MCF 10A (cell line): ENCODE measurements around the gene STRBP. TPM values are rescaled to one million over a fixed set of nuclear protein-coding genes. Genes with fewer than 3 reads are reported as not detected.

Source experiments
- BruUV-seq: library from RNA; stranded (reverse); fragments of 400-500 nt; replicated peaks from 2 replicates; lab custom pipeline; 2021; lab: Mats Ljungman, UMichigan
- CTCF ChIA-PET: fragments of 300-600 bp; sonication (Branson Sonifier 250); formaldehyde crosslinking; extraction: SDS; loops from one replicate; lab custom pipeline; 2021; ENCODE audit warnings: antibody characterized with exemption, inconsistent platforms; lab: Yijun Ruan, JAX
- POLR2A ChIA-PET: fragments of 300-600, 350-650 bp; sonication (Branson Sonifier 250); formaldehyde crosslinking; extraction: SDS; loops from one replicate; lab custom pipeline; 2020; ENCODE audit warnings: antibody characterized with exemption, inconsistent platforms; lab: Yijun Ruan, JAX
- DNase-seq: peaks from one replicate; pipeline ENCODE4 v3.0.0-alpha.2; 2018; ENCODE audit not compliant: unreplicated experiment
- H3K27ac Mint-ChIP-seq: one replicate; pipeline ENCODE4 v1.8.0; 2022; ENCODE audit warnings: mild to moderate bottlenecking, low read depth, mixed read lengths; ENCODE audit not compliant: unreplicated experiment
- H3K27me3 Mint-ChIP-seq: one replicate; pipeline ENCODE4 v1.8.0; 2022; ENCODE audit warnings: mixed read lengths; ENCODE audit not compliant: insufficient read depth, unreplicated experiment
- H3K36me3 Mint-ChIP-seq: one replicate; pipeline ENCODE4 v1.8.0; 2022; ENCODE audit warnings: mild to moderate bottlenecking, moderate library complexity, mixed read lengths; ENCODE audit not compliant: insufficient read depth, unreplicated experiment
- H3K4me1 Mint-ChIP-seq: one replicate; pipeline ENCODE4 v1.8.0; 2022; ENCODE audit warnings: mixed read lengths; ENCODE audit not compliant: insufficient read depth, unreplicated experiment
- H3K4me3 Mint-ChIP-seq: one replicate; pipeline ENCODE4 v1.8.0; 2022; ENCODE audit warnings: mild to moderate bottlenecking, moderate library complexity, mixed read lengths; ENCODE audit not compliant: unreplicated experiment
- H3K9me3 Mint-ChIP-seq: one replicate; pipeline ENCODE4 v1.8.0; 2022; ENCODE audit warnings: mixed read lengths; ENCODE audit not compliant: unreplicated experiment
- intact Hi-C: fragments of 100-400 bp; cut with micrococcal nuclease; formaldehyde crosslinking; loops from 2 replicates; pipeline ENCODE4 v1.14.1; 2022
- total RNA-seq: library from RNA; stranded (reverse); gene quantifications from 2 replicates; pipeline ENCODE4 v1.2.3, GENCODE V29; 2022
- TF ChIP-seq, protein P1 (sequence below): fragments of 200-600 bp; IDR thresholded peaks from one replicate; pipeline ENCODE4 v1.8.0; 2022; ENCODE audit warnings: antibody characterized with exemption, mild to moderate bottlenecking; ENCODE audit not compliant: unreplicated experiment

The STRBP gene
- total RNA-seq, 1 experiment from 2014 or later: 9.4 TPM

DNA sequence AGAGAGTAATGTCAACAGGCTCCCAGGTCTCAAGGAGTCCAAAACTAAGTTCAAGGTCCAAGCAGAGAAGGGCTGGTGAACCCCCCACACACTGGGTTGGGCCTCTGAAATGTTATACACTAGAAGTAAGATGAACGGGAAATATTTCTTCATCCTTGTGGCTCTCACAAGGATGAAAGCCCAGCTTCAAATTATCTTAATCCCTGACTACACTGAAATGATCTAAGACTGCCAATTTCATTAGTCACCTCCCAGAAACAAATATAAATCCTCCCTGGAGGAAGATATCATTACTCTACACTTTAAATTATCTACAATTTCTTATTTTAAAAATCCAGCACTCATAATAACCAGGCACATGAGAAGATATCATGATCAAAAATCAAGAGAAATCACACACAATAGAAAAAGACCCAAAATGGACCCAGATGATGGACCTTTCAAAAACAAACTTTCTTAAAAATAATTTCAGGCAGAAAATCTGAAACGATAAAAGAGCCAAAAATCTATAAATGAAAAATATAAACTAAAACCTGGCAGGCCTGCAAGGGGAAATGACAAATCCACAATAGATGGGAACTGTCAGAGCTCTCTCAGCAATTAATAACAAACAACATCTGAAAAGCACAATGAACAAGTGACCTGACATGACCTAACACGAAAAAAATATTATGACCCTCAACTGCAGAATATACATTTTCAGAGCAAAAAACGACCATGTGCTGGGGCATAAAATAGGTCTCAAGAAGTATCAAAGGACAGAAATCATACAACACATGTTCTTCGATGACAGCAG, 117.5 kb downstream of the STRBP start:
- Mint-ChIP-seq H3K36me3 (no peaks in the 10 kb centered on the region), H3K9me3 (no peaks in the 10 kb centered on the region), H3K4me3 (no peak overlapping the region), H3K27ac (no peak overlapping the region), H3K4me1 (no peaks in the 10 kb centered on the region), H3K27me3 (no peaks in the 10 kb centered on the region)
- intact Hi-C loops: no loop called here
- BruUV-seq: no TSS peak
- ChIA-PET POLR2A (no interaction called here), CTCF (no interaction called here)
- TF ChIP-seq, protein P1, sequence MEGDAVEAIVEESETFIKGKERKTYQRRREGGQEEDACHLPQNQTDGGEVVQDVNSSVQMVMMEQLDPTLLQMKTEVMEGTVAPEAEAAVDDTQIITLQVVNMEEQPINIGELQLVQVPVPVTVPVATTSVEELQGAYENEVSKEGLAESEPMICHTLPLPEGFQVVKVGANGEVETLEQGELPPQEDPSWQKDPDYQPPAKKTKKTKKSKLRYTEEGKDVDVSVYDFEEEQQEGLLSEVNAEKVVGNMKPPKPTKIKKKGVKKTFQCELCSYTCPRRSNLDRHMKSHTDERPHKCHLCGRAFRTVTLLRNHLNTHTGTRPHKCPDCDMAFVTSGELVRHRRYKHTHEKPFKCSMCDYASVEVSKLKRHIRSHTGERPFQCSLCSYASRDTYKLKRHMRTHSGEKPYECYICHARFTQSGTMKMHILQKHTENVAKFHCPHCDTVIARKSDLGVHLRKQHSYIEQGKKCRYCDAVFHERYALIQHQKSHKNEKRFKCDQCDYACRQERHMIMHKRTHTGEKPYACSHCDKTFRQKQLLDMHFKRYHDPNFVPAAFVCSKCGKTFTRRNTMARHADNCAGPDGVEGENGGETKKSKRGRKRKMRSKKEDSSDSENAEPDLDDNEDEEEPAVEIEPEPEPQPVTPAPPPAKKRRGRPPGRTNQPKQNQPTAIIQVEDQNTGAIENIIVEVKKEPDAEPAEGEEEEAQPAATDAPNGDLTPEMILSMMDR: no peak
- DNase-seq: no peak

DNA sequence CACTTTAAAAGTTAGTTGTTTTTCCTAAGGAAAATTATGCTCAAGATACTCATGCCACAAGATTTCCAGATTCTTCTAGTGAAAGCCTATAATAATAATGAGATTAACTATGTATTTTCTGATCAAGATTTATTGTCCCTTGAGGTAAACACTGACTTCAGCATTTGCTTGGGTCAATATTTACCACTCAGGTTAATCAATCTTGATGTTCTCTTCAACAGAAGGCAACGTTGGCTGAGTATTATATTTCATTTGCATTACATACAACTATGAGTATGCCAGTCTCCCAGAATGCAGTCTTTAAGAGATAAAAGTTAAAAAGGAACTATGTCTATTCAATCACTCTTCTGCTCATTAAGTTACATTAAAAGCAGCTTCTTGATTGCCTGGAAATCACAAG, 119.3 kb downstream of the STRBP start:
- ChIA-PET CTCF (interaction anchor here (0.7 kb wide), 1 partner anchor 61 kb away, joined by 3 read pairs; no protein-coding TSS in a partner anchor), POLR2A (no interaction called here)
- intact Hi-C loops: no loop called here
- H3K4me1 Mint-ChIP-seq: no peaks in the 10 kb centered on the region
- BruUV-seq: no TSS peak
- no peaks in the 10 kb centered on the region for H3K9me3 Mint-ChIP-seq
- H3K27me3 Mint-ChIP-seq: no peaks in the 10 kb centered on the region
- no peak overlapping the region for H3K4me3 Mint-ChIP-seq
- no peak overlapping the region for H3K27ac Mint-ChIP-seq
- TF ChIP-seq, protein P1: no peak
- DNase-seq: no peak
- H3K36me3 Mint-ChIP-seq: no peaks in the 10 kb centered on the region

DNA sequence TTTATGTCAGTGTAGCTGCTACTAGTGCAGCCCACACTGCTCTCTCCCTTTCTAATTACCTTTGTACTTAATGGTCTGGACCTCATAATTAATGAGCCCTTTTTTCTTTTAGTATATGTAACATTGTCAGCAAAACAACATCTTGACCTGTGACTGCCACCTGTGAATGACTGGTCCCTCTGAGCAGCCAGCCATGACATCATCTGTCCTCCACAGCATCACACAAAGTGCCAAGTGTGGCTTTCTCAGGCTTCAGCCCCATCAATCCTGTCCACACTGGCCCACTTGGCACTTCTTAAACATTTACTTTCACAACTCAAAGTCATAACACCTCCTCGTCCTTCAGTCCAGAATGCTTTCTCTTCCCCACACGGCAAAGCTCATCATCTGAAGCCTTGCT, 130.2 kb downstream of the STRBP start:
- H3K27ac Mint-ChIP-seq: no peak overlapping the region
- H3K4me1 Mint-ChIP-seq: no peaks in the 10 kb centered on the region
- no peak overlapping the region for H3K4me3 Mint-ChIP-seq
- H3K36me3 Mint-ChIP-seq: no peaks in the 10 kb centered on the region
- BruUV-seq: no TSS peak
- DNase-seq: no peak
- H3K27me3 Mint-ChIP-seq: no peaks in the 10 kb centered on the region
- ChIA-PET CTCF (interaction anchor here (0.6 kb wide), 1 partner anchor 70 kb away, joined by 4 read pairs; no protein-coding TSS in a partner anchor), POLR2A (interaction anchor here (0.7 kb wide), 1 partner anchor 22 kb away, joined by 3 read pairs; no protein-coding TSS in a partner anchor)
- intact Hi-C loops: no loop called here
- TF ChIP-seq, protein P1: no peak
- no peaks in the 10 kb centered on the region for H3K9me3 Mint-ChIP-seq

DNA sequence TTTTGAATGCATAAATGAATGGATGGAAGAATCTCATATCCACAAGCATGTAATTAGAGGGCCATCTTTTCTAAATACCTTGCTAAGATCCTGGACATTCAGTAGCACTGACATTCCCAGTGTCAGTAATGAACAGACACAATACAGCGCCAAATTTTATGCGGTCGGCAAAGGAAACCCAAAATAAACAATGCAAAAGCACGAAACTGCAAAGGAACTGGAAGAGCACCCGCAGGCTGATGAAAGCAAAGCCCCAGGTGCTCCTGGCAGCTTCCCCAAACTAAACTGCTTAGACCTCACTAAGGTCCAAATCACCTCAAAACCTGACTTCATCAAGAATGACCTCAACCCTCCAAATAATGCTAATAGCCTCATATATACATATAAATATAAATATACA, 133.0 kb downstream of the STRBP start:
- Mint-ChIP-seq H3K27me3 (no peaks in the 10 kb centered on the region), H3K4me3 (no peak overlapping the region), H3K27ac (no peak overlapping the region), H3K4me1 (no peaks in the 10 kb centered on the region), H3K36me3 (no peaks in the 10 kb centered on the region), H3K9me3 (no peaks in the 10 kb centered on the region)
- TF ChIP-seq, protein P1: no peak
- ChIA-PET POLR2A (no interaction called here), CTCF (interaction anchor here (0.7 kb wide), 1 partner anchor 37 kb away, joined by 4 read pairs; no protein-coding TSS in a partner anchor)
- no peak for DNase-seq
- intact Hi-C loops: no loop called here
- BruUV-seq: no TSS peak
